ENCODE results near the gene CADM3. TPM values are rescaled to one million over a fixed set of nuclear protein-coding genes. Genes with fewer than 3 reads are reported as not detected.

CADM3 gene
- total RNA-seq, 6 experiments from 2014 or later, result 0.06 to 0.24 (median 0.17) TPM; not detected in 2

GRCh38 chr1:159175571-159175970 is 4.2 kb downstream of the CADM3 start:
- H3K9me3 Mint-ChIP-seq, result no peaks in the 10 kb centered on the region
- 0 out of 2 replicates have a peak, but pooled peaks cover 5% of the 10 kb centered on the region for H3K36me3 Mint-ChIP-seq (ENCODE audit: low read depth)
- no peak overlapping the region for H3K27ac Mint-ChIP-seq
- TF ChIP-seq CTCF (IDR thresholded peaks at IDR 0.05), result no peak
- H3K4me1 Mint-ChIP-seq (ENCODE audit: low read depth), result peaks cover 6% of the 10 kb centered on the region; the same call in 1 of the 2 replicates
- no peak overlapping the region for H3K4me3 Mint-ChIP-seq
- DNase-seq, result peak; percentile 14
- H3K27me3 Mint-ChIP-seq (ENCODE audit: insufficient read depth), result peaks cover 16% of the 10 kb centered on the region

- peak; percentile 56 for DNase-seq
- Mint-ChIP-seq H3K4me3 (no peak overlapping the region), H3K27ac (no peak overlapping the region), H3K9me3 (no peaks in the 10 kb centered on the region), H3K4me1 (ENCODE audit: low read depth) (no peaks in the 10 kb centered on the region), H3K36me3 (ENCODE audit: low read depth) (no peaks in the 10 kb centered on the region), H3K27me3 (ENCODE audit: insufficient read depth) (peaks cover 14% of the 10 kb centered on the region)
- no peak for TF ChIP-seq CTCF (IDR thresholded peaks at IDR 0.05)
Measured at GRCh38 chr1:159177272-159177907, 6.0 kb downstream of the CADM3 start.

GRCh38 chr1:159179906-159180305 is 8.5 kb downstream of the CADM3 start:
- DNase-seq, result no peak
- TF ChIP-seq CTCF (IDR thresholded peaks at IDR 0.05), result no peak
- Mint-ChIP-seq H3K9me3 (no peaks in the 10 kb centered on the region), H3K4me3 (no peak overlapping the region), H3K4me1 (ENCODE audit: low read depth) (no peaks in the 10 kb centered on the region), H3K36me3 (ENCODE audit: low read depth) (no peaks in the 10 kb centered on the region), H3K27ac (no peak overlapping the region), H3K27me3 (ENCODE audit: insufficient read depth) (peaks cover 19% of the 10 kb centered on the region)

GRCh38 chr1:159180516-159180915 is 9.1 kb downstream of the CADM3 start:
- no peaks in the 10 kb centered on the region for H3K9me3 Mint-ChIP-seq
- TF ChIP-seq CTCF (IDR thresholded peaks at IDR 0.05), result no peak
- no peak overlapping the region for H3K4me3 Mint-ChIP-seq
- H3K27me3 Mint-ChIP-seq (ENCODE audit: insufficient read depth), result peaks cover 22% of the 10 kb centered on the region
- no peaks in the 10 kb centered on the region for H3K4me1 Mint-ChIP-seq (ENCODE audit: low read depth)
- no peak for DNase-seq
- H3K36me3 Mint-ChIP-seq (ENCODE audit: low read depth), result no peaks in the 10 kb centered on the region
- H3K27ac Mint-ChIP-seq, result no peak overlapping the region

- no peak for DNase-seq
- Mint-ChIP-seq H3K36me3 (ENCODE audit: low read depth) (no peaks in the 10 kb centered on the region), H3K4me1 (ENCODE audit: low read depth) (no peaks in the 10 kb centered on the region), H3K9me3 (no peaks in the 10 kb centered on the region), H3K27me3 (ENCODE audit: insufficient read depth) (peaks cover 25% of the 10 kb centered on the region), H3K27ac (no peak overlapping the region), H3K4me3 (no peak overlapping the region)
- TF ChIP-seq CTCF (IDR thresholded peaks at IDR 0.05), result no peak
Measured at GRCh38 chr1:159181328-159182024, 10.1 kb downstream of the CADM3 start.
